HL-60 (cell line): ENCODE results near the gene ELP2.

ENCODE experiments used
- GABPA ChIP-seq: IDR thresholded peaks from 2 replicates; pipeline ENCODE4 v1.6.1; 2012; ENCODE audit warnings: low read depth
- POLR2AphosphoS5 ChIP-seq: IDR thresholded peaks from 2 replicates; pipeline ENCODE4 v1.6.1; 2012; ENCODE audit warnings: low read depth
- SPI1 ChIP-seq: IDR thresholded peaks from 2 replicates; pipeline ENCODE4 v1.6.1; 2012; ENCODE audit warnings: low read depth, mild to moderate bottlenecking, borderline replicate concordance
- TF ChIP-seq, protein P1 (sequence below): IDR thresholded peaks from one replicate; pipeline ENCODE4 v1.5.1; 2011; ENCODE audit warnings: low read length, control low read depth, inconsistent platforms; ENCODE audit not compliant: insufficient read depth
- TF ChIP-seq, protein P2 (sequence below): IDR thresholded peaks from 2 replicates; pipeline ENCODE4 v1.6.1; 2012; ENCODE audit warnings: low read depth; ENCODE audit not compliant: insufficient replicate concordance

DNA sequence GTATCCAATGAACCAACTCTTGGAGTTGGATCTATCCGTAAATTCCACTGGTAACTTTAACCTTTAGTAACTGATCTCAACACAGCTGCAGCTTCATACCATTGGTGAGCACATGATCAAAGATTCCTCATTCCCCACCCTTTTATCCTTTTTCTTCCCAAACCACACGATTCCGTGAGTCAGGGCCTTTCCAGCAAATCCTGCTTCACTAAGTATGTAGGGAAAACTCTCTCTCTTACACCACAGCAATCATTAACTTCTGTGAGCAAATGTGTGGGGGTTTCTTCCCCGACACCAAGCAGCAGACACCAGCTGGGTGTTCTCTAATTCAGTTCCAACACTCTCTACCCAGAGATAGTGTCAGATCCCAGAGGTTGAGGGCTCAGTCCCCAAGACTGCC, 23.5 kb downstream of the ELP2 start:
- TF ChIP-seq, protein P1, sequence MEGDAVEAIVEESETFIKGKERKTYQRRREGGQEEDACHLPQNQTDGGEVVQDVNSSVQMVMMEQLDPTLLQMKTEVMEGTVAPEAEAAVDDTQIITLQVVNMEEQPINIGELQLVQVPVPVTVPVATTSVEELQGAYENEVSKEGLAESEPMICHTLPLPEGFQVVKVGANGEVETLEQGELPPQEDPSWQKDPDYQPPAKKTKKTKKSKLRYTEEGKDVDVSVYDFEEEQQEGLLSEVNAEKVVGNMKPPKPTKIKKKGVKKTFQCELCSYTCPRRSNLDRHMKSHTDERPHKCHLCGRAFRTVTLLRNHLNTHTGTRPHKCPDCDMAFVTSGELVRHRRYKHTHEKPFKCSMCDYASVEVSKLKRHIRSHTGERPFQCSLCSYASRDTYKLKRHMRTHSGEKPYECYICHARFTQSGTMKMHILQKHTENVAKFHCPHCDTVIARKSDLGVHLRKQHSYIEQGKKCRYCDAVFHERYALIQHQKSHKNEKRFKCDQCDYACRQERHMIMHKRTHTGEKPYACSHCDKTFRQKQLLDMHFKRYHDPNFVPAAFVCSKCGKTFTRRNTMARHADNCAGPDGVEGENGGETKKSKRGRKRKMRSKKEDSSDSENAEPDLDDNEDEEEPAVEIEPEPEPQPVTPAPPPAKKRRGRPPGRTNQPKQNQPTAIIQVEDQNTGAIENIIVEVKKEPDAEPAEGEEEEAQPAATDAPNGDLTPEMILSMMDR: no peak
- TF ChIP-seq SPI1: no peak
- no peak for TF ChIP-seq POLR2AphosphoS5
- TF ChIP-seq GABPA: no peak
- TF ChIP-seq, protein P2, sequence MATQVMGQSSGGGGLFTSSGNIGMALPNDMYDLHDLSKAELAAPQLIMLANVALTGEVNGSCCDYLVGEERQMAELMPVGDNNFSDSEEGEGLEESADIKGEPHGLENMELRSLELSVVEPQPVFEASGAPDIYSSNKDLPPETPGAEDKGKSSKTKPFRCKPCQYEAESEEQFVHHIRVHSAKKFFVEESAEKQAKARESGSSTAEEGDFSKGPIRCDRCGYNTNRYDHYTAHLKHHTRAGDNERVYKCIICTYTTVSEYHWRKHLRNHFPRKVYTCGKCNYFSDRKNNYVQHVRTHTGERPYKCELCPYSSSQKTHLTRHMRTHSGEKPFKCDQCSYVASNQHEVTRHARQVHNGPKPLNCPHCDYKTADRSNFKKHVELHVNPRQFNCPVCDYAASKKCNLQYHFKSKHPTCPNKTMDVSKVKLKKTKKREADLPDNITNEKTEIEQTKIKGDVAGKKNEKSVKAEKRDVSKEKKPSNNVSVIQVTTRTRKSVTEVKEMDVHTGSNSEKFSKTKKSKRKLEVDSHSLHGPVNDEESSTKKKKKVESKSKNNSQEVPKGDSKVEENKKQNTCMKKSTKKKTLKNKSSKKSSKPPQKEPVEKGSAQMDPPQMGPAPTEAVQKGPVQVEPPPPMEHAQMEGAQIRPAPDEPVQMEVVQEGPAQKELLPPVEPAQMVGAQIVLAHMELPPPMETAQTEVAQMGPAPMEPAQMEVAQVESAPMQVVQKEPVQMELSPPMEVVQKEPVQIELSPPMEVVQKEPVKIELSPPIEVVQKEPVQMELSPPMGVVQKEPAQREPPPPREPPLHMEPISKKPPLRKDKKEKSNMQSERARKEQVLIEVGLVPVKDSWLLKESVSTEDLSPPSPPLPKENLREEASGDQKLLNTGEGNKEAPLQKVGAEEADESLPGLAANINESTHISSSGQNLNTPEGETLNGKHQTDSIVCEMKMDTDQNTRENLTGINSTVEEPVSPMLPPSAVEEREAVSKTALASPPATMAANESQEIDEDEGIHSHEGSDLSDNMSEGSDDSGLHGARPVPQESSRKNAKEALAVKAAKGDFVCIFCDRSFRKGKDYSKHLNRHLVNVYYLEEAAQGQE: no peak
